Liver (tissue), 5 donors: Measurements from ENCODE around the gene SMTNL2. TPM values are rescaled to one million over a fixed set of nuclear protein-coding genes. Genes with fewer than 3 reads are reported as not detected.

Experiments used
- polyA plus RNA-seq, 2 donors: library from polyadenylated mRNA; stranded (reverse) in 1 of 2; unstranded in 1 of 2; fragments of 200-250 nt in 1 of 2; fragments of >200 nt in 1 of 2; fragmentation: Nextera tagmentation in 1 of 2; extraction: Ambion mirVana in 1 of 2; gene quantifications; one replicate each; pipeline versions ENCODE4 v1.2.1 to v1.2.3, GENCODE V29; 2013 to 2015
- small RNA-seq: library from RNA; depleted of rRNA; stranded (forward); fragments of <200 nt; gene quantifications from one replicate; pipeline ENCODE3, GENCODE V24; 2014
- total RNA-seq, 2 donors: library from RNA; depleted of rRNA; stranded (reverse); fragments of >200 nt; gene quantifications; one replicate each; pipeline ENCODE4 v1.2.3, GENCODE V29; 2014
- donor health status: healthy.
- donor health status: healthy.
- donor health status: healthy.

Gene SMTNL2
- total and polyA plus RNA-seq, 4 donors: 0.13 to 0.29 TPM; not detected in 2

Small RNAs within 50 kb of the gene (small RNA-seq; reads per million reads assigned to genes)
- gene RNU6-955P: not detected

Other genes with a start within 250 kb of the SMTNL2 start
- 10 to 100 TPM; 22.2 to 25.3 TPM for gene UBE2G1, start 217.9 kb upstream of the SMTNL2 start, total RNA-seq
- 10 to 100 TPM; 19.9 to 20.4 TPM for gene UBE2G1, start 217.9 kb upstream of the SMTNL2 start, polyA plus RNA-seq
- gene SPNS3, start 150.6 kb upstream of the SMTNL2 start, total RNA-seq: 1 to 10 TPM in 1 of 2 donors, under 1 TPM in 1; 0.17 to 2.3 TPM
- gene SPNS3, start 150.6 kb upstream of the SMTNL2 start, polyA plus RNA-seq: under 1 TPM; 0.16 to 0.32 TPM
- 1 to 10 TPM; 4.9 to 9.0 TPM for gene SPNS2, start 85.6 kb upstream of the SMTNL2 start, total RNA-seq
- gene SPNS2, start 85.6 kb upstream of the SMTNL2 start, polyA plus RNA-seq: 1 to 10 TPM; 4.0 to 5.6 TPM
- gene MYBBP1A, start 29.1 kb upstream of the SMTNL2 start, total RNA-seq: 10 to 100 TPM; 20.5 to 23.3 TPM
- gene MYBBP1A, start 29.1 kb upstream of the SMTNL2 start, polyA plus RNA-seq: 10 to 100 TPM; 12.2 to 19.6 TPM
- 1 to 10 TPM in 1 of 2 donors, under 1 TPM in 1; 0.19 to 1.1 TPM for gene GGT6, start 24.0 kb upstream of the SMTNL2 start, total RNA-seq
- under 1 TPM; 0.43 to 0.64 TPM for gene GGT6, start 24.0 kb upstream of the SMTNL2 start, polyA plus RNA-seq
- gene ALOX15, start 57.1 kb downstream of the SMTNL2 start, total RNA-seq: 1 to 10 TPM in 1 of 2 donors, not detected in 1; 1.7 TPM
- under 1 TPM in 1 of 2 donors, not detected in 1; 0.03 TPM for gene ALOX15, start 57.1 kb downstream of the SMTNL2 start, polyA plus RNA-seq
- gene PELP1, start 119.6 kb downstream of the SMTNL2 start, total RNA-seq: 10 to 100 TPM; 14.2 to 14.8 TPM
- 10 to 100 TPM in 1 of 2 donors, 1 to 10 TPM in 1; 5.1 to 12.8 TPM for gene PELP1, start 119.6 kb downstream of the SMTNL2 start, polyA plus RNA-seq
- gene ARRB2, start 126.1 kb downstream of the SMTNL2 start, total RNA-seq: 10 to 100 TPM; 11.8 to 14.1 TPM
- gene ARRB2, start 126.1 kb downstream of the SMTNL2 start, polyA plus RNA-seq: 10 to 100 TPM; 13.7 to 16.5 TPM
- gene MED11, start 146.9 kb downstream of the SMTNL2 start, total RNA-seq: 10 to 100 TPM; 11.2 to 11.5 TPM
- gene MED11, start 146.9 kb downstream of the SMTNL2 start, polyA plus RNA-seq: 10 to 100 TPM; 15.9 to 35.6 TPM
- under 1 TPM; 0.47 to 0.67 TPM for gene ZMYND15, start 155.3 kb downstream of the SMTNL2 start, total RNA-seq
- 1 to 10 TPM in 1 of 2 donors, under 1 TPM in 1; 0.75 to 2.4 TPM for gene ZMYND15, start 155.3 kb downstream of the SMTNL2 start, polyA plus RNA-seq
- gene CXCL16, start 155.4 kb downstream of the SMTNL2 start, total RNA-seq: 10 to 100 TPM; 10.7 to 15.3 TPM
- 10 to 100 TPM; 16.9 to 41.1 TPM for gene CXCL16, start 155.4 kb downstream of the SMTNL2 start, polyA plus RNA-seq
- gene TM4SF5, start 187.4 kb downstream of the SMTNL2 start, total RNA-seq: 10 to 100 TPM; 20.1 to 32.5 TPM
- 100 to 1,000 TPM; 198 to 309 TPM for gene TM4SF5, start 187.4 kb downstream of the SMTNL2 start, polyA plus RNA-seq
- 1 to 10 TPM; 1.7 to 1.8 TPM for gene VMO1, start 201.8 kb downstream of the SMTNL2 start, total RNA-seq
- 1 to 10 TPM; 5.9 to 9.1 TPM for gene VMO1, start 201.8 kb downstream of the SMTNL2 start, polyA plus RNA-seq
- gene GLTPD2, start 204.4 kb downstream of the SMTNL2 start, total RNA-seq: 10 to 100 TPM; 15.1 to 34.5 TPM
- 10 to 100 TPM; 16.9 to 63.2 TPM for gene GLTPD2, start 204.4 kb downstream of the SMTNL2 start, polyA plus RNA-seq
- gene PSMB6, start 211.6 kb downstream of the SMTNL2 start, total RNA-seq: 10 to 100 TPM; 64.7 to 95.5 TPM
- gene PSMB6, start 211.6 kb downstream of the SMTNL2 start, polyA plus RNA-seq: 100 to 1,000 TPM; 155 to 219 TPM
- 10 to 100 TPM in 1 of 2 donors, 1 to 10 TPM in 1; 3.5 to 15.8 TPM for gene PLD2, start 222.6 kb downstream of the SMTNL2 start, total RNA-seq
- 1 to 10 TPM; 5.6 to 6.0 TPM for gene PLD2, start 222.6 kb downstream of the SMTNL2 start, polyA plus RNA-seq
- 10 to 100 TPM; 25.6 to 30.6 TPM for gene MINK1, start 248.8 kb downstream of the SMTNL2 start, total RNA-seq
- 10 to 100 TPM in 1 of 2 donors, 1 to 10 TPM in 1; 6.9 to 16.6 TPM for gene MINK1, start 248.8 kb downstream of the SMTNL2 start, polyA plus RNA-seq